NCI-H2171 treated with DMSO at 0.1 percent for 48 hours (cell line): Measurements from ENCODE around the gene PDE4B.

Source experiments
- DNase-seq: peaks from one replicate; lab custom pipeline; 2025; lab: John Stamatoyannopoulos, UW

PDE4B gene

DNA sequence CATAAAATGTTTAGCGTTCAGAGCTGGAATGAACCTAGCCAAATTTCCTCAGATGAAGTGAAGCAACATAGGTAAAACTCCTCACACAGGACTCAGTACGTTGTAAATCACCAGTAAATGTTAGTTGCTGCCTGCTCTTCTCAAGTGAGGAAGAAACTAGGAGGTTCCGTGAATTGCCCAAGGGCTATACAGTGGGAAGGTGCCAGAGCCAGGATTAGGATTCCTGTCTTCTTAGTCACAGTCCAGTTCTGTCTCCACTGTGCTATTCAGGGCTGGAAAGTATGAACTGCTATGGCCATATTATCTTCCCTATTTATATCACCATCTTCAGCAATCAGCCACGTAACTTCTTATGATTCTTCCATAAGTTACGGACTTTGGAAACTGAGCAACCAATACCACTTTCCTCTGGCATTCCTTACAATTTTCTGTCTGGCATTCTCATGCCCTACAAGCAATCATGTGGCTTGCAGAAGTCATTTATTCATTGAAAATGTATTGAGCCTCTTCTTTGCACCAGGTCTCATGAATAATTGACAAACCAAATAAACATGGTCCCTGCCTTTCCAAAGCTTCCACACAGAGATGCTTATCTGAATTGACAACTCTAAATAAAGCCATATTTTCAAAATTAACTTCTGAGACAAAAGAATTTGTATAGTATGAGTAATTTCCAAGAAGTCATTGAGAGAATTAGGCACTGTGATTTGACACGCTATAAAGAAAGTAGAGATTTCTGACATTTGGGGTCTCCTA lies 469.7 kb downstream of the PDE4B start:
- no peak for DNase-seq

DNA sequence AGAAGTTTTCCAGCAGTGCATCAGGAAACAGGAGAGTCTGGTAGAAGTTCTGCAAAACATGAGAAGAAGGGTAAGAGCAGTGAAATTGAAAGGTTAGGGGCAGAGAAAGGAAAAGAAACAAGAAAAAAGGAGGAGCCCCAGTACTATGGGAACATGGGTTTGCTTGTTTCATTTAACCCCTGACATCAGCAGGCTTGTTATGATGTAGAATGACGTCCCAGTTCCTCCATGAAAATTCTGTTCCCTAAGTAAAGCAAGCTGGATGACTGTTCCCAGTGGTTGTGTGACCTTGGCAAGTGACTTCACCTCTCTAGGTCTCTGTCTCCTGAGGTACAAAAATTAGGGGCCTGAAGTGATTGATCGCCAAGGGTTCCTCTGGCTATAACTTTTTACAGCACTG lies 472.6 kb downstream of the PDE4B start:
- DNase-seq, result no peak

DNA sequence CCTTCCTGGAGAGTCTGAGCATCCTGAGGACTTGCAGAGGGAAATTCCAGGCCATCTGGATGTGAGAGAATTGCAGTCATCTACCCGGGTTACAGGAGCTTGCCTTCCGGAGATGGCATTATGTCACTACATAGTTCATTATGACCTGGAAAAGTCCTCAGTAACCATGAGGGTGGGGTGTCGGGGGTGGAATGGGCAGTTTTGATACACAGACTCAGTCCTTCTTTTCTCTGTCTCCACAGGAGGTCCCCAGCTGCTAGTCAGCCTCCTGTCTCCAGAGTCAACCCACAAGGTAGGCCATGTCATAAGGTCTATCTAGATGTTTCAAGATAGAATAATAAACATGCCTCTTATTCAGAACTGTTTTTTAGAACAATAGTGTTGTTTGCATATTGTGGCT lies 473.1 kb downstream of the PDE4B start:
- no peak for DNase-seq

DNA sequence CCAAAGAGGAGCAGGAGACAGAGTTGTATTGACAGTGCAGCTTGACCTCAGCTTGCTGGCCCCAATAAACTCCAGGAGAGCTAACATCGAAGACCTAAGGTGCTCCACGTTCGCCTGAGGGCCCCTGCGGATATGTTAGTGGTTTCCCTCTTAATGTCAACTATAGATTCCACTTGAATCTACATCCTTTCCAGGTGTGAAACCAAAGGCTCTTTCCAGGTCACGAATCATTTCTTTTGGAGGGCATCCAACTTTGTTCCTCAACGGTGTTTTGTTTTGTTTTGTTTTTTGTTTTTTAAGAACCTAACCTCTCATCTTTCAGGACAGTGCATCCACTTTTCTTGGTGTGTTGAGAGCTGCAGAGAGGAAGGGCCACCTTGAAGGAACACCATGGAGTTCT lies 473.7 kb downstream of the PDE4B start:
- peak; percentile 18 for DNase-seq

GRCh38 chr1:66266756-66267155 lies 474.1 kb downstream of the PDE4B start:
- no peak for DNase-seq

DNA sequence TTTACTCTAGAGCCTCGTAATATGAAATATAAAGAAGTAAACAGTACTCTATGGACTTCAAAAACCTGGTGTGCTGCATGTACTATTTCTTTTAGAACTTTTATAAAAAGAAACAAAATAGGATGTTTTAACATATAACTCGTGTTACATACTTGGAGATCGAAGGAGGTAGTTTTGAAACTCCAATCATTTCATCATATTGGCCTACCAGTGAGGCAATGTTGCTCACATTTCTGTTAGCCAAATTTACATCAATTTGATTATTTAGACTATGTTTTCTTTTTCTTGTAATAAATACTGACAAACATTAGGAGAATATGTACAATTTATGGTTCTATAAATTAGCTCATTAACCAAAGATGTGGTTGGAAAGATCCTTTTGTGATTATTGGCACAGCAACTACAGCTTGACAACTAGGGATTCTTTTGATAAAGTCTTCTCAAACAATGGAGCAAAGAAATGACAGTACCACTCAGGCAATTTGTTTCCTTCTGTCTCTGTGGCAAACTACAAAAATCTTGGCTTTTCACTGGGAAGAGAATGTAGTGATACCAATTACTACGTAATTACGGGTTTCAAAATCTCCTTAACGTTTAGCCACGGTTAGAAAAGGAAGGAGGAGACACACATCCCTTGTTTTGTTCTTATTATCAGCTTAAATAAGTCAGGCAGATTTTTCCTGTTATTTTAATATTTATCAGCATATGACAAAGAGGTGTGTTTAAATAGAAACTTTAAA lies 474.7 kb downstream of the PDE4B start:
- no peak for DNase-seq

DNA sequence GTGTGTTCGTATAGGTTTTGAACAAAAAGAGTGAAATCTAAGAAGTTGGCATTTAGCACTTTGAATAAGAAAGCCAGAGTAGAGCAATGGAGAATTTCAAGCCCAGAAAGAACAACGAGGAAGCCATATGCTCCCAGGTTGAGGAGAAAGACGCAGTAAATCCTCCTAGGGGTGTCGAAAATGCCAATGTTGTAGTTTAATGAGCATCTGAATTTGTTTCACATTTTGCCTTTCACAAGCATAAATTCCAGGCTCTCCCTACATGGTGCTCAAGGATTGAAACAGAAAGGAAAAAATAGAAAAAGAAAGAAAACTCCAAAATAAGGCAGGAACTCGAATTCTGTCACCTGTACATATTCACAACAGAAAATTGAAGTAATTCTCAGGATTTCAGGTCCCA lies 476.5 kb downstream of the PDE4B start:
- DNase-seq, result no peak

DNA sequence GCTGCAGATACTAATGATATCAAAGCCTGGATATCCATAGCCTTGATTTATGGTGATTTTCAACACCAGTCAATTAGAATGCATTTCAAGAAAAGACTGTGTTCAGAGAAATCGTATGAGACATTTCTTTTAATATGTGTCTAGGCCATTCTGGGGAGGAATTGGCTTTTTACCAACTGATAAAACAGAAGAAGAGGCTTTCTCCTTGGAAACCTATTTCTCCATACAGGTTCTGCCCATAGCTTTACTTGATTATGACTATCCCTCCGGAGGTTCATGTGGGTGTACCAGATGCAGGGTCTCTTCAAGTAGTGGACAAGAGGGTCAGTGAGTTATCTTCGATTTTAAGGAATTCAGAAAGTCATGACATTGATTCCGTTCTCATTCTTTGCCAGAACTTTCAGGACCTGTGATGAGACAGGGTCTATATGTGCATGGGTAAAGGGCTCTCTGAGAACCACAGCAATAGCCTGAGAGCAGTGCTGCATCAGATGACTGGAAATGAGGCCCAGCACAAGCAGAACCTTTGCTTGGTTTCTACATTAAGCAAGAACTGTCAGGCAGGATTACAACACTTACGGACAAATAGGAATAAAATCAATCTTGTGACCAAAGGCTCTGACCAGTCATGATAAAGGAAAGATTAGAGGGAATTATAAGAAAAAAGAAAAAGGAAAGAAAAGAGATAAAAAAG lies 477.6 kb downstream of the PDE4B start:
- no peak for DNase-seq

DNA sequence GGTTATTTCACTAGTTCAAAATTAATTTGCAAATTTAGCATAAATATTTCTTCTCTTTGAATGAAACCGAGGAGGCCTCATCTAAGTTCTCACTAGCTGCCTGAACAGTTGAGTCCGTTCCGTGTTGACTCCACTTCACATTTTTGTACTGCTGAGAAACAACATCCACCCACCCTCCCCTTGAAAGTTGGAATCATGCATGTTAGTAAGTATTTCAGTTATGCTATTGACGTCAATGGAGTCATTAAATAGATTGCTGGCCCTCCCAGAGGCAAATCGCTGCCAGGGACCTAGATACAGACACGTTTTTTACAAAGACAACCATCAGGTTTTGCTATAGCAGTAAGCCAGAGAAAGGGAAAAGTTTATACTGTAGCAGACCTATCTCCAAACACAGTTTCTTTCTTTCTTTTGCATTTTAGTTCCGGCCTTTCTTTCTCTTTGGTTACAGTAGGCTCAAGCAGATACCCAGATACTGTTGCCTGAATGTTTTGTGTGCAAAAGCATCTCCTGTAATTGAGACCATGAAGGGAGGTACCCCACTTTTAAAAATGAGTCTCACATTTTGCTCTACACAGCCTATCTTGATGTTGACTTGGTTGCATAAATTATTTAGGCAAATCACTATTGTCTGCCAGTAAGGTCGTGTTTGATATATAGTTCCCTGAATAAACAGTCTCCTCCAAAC lies 478.7 kb downstream of the PDE4B start:
- no peak for DNase-seq

DNA sequence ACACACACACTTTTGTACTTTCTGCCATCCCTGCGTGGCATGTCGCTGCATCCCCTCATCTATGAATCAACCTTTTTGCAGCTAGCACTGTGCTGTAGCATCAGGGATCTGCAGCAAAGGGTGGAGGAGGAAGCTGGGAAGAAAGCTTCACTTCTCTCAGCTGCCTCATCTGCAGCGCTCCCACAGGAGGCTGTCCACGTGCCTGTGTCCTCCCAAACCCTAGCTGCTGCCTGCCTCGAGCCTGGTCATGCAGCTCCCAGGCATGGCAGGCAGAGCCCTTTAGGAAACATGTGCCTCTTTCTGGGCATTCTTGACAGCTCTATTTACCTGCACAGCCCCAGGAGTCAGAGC lies 479.2 kb downstream of the PDE4B start:
- no peak for DNase-seq

- no peak for DNase-seq
Measured at GRCh38 chr1:66273656-66274055, 481.0 kb downstream of the PDE4B start.

DNA sequence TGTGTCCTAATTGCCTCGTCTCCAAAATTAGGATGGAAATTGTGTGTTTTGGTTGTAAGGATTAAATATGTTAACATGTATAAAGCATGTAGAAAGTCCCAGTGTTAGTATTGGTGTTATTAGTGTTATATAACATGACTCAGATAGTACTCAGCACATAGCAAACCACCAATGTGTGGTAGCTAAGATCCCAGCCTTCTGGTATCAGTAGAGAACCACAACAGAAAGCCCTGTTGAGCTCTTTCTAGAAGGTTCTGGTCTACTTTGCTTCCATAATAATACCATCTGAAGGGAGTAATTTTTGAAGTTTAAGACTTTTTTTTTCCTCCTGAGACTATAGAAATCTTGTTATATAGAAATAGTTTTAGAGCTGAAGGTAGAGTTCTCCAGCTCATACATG lies 481.9 kb downstream of the PDE4B start:
- no peak for DNase-seq

- DNase-seq, result no peak
Measured at GRCh38 chr1:66275083-66275482, 482.4 kb downstream of the PDE4B start.

DNA sequence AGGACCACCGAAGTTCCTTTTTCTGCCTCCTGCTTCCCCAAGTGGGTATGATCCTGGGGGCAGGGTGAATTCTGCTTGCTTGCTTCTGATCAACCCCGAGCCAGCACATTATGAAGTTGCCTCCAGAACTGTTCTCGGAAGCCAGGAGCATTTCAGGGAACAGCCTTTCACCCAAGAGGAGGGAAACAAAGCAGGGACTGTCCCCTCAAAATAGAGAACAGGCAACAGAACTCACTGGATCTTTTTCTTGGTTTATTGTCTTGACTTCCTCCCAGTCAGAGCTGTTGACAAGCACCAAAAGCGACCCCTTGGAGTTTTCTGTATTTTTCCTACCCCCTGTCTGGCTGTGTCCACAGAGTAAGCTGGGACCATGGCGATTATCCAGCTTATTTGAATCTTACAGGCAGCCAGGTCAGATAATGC lies 482.9 kb downstream of the PDE4B start:
- DNase-seq, result no peak

GRCh38 chr1:66276218-66276617 lies 483.5 kb downstream of the PDE4B start:
- DNase-seq, result no peak

DNA sequence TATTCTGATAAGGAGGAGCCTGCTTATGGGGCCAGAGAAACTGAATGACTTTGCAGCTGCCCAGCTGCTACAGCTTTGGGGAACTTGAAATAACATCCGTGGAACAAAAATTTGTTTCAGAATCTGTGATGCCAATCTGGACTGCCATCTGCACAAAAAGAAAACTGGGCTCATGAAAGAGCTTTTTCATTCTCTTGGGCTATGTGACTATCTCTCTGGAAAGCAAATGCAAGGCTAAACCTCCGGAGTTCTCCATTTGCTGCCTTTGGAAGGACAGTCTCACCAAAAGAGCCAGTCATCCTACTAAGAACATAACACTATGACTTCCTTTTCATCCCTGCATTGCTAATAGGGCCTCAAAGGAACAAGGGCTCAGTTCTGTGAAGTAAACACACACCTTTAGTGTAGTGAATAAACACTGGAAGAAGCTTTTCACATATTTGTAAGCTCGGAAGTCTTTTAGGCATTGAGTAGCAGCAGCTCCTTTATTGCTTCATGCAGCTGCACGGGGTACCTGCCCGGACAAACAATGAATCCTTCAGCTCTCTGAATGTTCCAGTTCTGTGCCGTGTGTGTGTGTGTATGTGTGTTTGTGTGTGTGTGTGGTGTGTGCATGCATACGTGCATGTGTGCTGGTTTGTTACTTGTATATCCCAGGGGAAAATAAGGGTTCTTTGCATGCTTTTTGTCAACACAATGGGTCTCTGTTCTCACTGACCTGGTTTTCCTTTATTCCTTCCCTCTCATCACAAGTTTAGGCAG lies 485.7 kb downstream of the PDE4B start:
- no peak for DNase-seq

GRCh38 chr1:66281808-66282207 lies 489.1 kb downstream of the PDE4B start:
- no peak for DNase-seq

DNA sequence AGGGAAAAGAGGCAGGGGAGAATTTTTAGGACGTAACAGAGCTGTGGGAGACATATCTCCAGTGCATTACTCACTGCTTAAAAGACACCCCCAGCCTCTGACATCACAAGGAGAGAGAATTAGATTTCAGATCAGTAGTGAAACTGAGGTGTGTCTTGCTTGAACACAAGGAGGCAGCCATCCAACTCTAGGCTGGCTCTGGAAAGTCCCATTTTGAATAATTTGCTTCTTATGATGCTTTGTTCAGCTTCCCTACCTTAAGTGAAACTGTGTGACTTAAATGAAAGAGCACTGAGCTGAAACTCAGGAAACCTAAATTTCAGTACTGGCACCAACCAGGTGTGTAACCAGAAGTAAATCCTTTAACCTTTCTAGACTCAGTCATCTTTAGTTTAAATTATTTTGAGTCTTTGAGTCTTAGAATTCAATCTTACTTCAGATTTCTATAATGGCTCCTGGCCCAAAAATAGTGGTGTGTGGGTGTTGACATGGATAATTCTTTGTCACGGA lies 489.7 kb downstream of the PDE4B start:
- DNase-seq, result no peak

- no peak for DNase-seq
Measured at GRCh38 chr1:66282891-66283621, 490.4 kb downstream of the PDE4B start.

DNA sequence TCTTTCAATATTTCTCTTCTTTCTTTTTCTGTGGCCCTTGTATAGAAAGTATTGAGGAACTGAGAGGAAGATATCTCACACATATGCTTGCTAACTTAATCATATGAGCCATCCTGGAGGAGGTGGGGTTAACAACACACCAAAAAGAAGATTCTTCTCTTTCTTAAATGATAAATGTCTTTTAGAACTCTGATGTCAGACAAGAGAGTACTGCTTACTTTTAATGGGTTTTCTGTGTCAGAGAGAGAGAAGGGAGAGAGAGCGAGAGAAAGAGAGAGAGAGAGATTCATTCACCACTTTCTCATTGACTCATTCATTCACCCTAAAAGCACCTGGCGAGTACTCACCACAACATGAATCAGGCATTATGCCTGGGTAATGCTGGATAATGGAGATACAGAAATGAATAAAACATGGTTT lies 490.9 kb downstream of the PDE4B start:
- DNase-seq, result no peak

DNA sequence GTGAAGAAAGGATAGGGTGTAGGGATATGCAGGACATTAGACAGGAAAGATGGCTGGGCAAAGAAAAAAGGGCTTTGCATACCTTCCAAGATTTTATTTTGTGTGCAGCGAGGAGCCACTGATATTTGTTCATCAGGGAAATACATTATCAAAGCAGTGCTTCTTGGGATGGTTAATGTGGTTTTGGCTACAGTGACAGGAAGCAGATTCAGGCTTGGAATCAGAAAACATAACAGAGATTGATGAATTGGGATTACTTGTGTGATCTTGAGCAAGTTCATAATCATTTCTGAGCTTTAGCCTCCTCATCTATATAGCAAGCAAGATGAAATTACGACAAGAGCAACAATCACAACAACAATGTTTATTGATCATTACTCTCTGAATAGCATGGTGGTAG lies 492.1 kb downstream of the PDE4B start:
- no peak for DNase-seq
